ENCODE measurements around the gene PLCB4.

PLCB4 gene

DNA sequence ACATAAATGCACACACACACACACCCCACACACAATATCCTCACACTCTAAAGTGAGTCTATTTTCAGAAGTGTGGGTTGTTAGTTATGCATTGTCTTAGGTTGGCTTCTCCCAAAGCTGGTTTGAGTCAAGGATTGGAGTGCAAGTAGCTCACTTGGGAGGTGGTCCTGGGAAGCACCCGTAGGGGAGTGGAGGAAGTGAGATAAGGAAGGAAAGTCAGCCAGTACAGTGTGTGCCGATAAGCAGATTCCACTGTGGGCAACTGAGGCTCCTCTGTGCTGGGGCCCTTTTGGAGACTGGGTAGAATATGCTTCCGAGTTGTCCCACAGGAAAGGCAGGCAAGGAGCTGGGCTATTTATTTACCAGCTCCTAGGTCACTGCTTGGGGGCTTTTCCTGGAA, 67.2 kb downstream of the PLCB4 start:
- H3K27ac ChIP-seq (replicated peaks; ENCODE audit: low read length) = no peak overlapping the region
- no peak for DNase-seq (ENCODE audit: low spot score)
- no peaks in the 10 kb centered on the region for H3K27me3 ChIP-seq (ENCODE audit: control insufficient read depth in 3 of 3, insufficient read depth in 3 of 3, low read depth in 1 of 3, low read length in 3 of 3)
- no peak overlapping the region for H4K91ac ChIP-seq (ENCODE audit: low read depth, low read length, poor library complexity)
- no peak overlapping the region for H3K4ac ChIP-seq (ENCODE audit: low read length)
- no peaks in the 10 kb centered on the region for H3K36me3 ChIP-seq (replicated peaks in 1 of 2; ENCODE audit: control insufficient read depth in 2 of 2, insufficient read depth in 2 of 2, low read length in 2 of 2)
- no peak overlapping the region for H2BK120ac ChIP-seq (ENCODE audit: low read depth, low read length)
- no peak overlapping the region for H2BK12ac ChIP-seq (ENCODE audit: low read length)
- H3K9ac ChIP-seq (ENCODE audit: low read depth, low read length, poor library complexity) = no peak overlapping the region
- no peak overlapping the region for H3K4me3 ChIP-seq (ENCODE audit: low read length in 2 of 2)
- no peak overlapping the region for H2AFZ ChIP-seq (ENCODE audit: low read length)
- no peak overlapping the region for H4K8ac ChIP-seq (ENCODE audit: low read depth, low read length)
- H2BK5ac ChIP-seq (ENCODE audit: low read length) = no peak overlapping the region
- no peak overlapping the region for H3K4me2 ChIP-seq (ENCODE audit: insufficient read depth, low read length, poor library complexity, severe bottlenecking)
- no peaks in the 10 kb centered on the region for H3K4me1 ChIP-seq (ENCODE audit: control insufficient read depth in 2 of 2, insufficient read depth in 1 of 2, low read depth in 1 of 2, low read length in 2 of 2)
- no peak overlapping the region for H3K14ac ChIP-seq (ENCODE audit: low read length)
- no peak overlapping the region for H3K18ac ChIP-seq (ENCODE audit: low read length)
- H3K9me3 ChIP-seq (replicated peaks in 1 of 2; ENCODE audit: control insufficient read depth in 2 of 2, insufficient read depth in 1 of 2, low read depth in 1 of 2, low read length in 2 of 2) = peaks cover 4 to 5% of the 10 kb centered on the region in 2 donors
- H2BK15ac ChIP-seq (ENCODE audit: low read length) = no peak overlapping the region
- H3K23ac ChIP-seq (ENCODE audit: low read depth, low read length, poor library complexity) = no peak overlapping the region
- WGBS, 2 donors (ENCODE audit: extremely low coverage in 2 of 2, insufficient read length in 2 of 2, insufficient replicate concordance in 1 of 2) = no CpG with 5 or more reads among the region's 3 CpGs
- H2AK5ac ChIP-seq (ENCODE audit: low read depth, low read length) = no peak overlapping the region
- no peaks in the 10 kb centered on the region for H3K79me1 ChIP-seq (ENCODE audit: low read depth, low read length)

DNA sequence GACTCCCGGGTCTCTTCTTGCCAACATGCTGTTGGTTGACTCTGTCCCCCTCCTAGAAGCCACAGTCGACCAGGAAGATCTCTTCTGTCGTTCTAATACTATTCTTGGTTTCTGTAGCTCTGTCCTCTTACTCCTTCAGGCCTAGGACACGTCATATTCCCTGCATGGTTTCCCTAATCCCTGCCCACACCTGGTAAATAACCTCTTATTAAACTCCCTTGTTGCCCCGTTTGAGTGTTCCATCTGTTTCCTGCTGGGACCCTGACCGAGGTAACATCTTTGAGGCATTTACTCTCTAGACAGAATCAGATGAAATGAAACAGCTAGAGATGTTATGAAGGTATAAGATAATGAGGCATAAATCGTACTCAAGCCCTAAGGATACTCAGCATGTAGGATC, 68.1 kb downstream of the PLCB4 start:
- H3K9me3 ChIP-seq (replicated peaks in 1 of 2; ENCODE audit: control insufficient read depth in 2 of 2, insufficient read depth in 1 of 2, low read depth in 1 of 2, low read length in 2 of 2) = peaks cover 0 to 2% of the 10 kb centered on the region in 2 donors
- H3K9ac ChIP-seq (ENCODE audit: low read depth, low read length, poor library complexity) = no peak overlapping the region
- no peak overlapping the region for H3K23ac ChIP-seq (ENCODE audit: low read depth, low read length, poor library complexity)
- H3K27me3 ChIP-seq (ENCODE audit: control insufficient read depth in 3 of 3, insufficient read depth in 3 of 3, low read depth in 1 of 3, low read length in 3 of 3) = no peaks in the 10 kb centered on the region
- H4K91ac ChIP-seq (ENCODE audit: low read depth, low read length, poor library complexity) = no peak overlapping the region
- H2AK5ac ChIP-seq (ENCODE audit: low read depth, low read length) = no peak overlapping the region
- no peak overlapping the region for H2BK120ac ChIP-seq (ENCODE audit: low read depth, low read length)
- no peak for DNase-seq (ENCODE audit: low spot score)
- H3K14ac ChIP-seq (ENCODE audit: low read length) = no peak overlapping the region
- no peak overlapping the region for H3K4ac ChIP-seq (ENCODE audit: low read length)
- H3K79me1 ChIP-seq (ENCODE audit: low read depth, low read length) = no peaks in the 10 kb centered on the region
- H3K4me3 ChIP-seq (ENCODE audit: low read length in 2 of 2) = no peak overlapping the region
- no peak overlapping the region for H2BK12ac ChIP-seq (ENCODE audit: low read length)
- H2BK15ac ChIP-seq (ENCODE audit: low read length) = no peak overlapping the region
- no peaks in the 10 kb centered on the region for H3K4me1 ChIP-seq (ENCODE audit: control insufficient read depth in 2 of 2, insufficient read depth in 1 of 2, low read depth in 1 of 2, low read length in 2 of 2)
- no peaks in the 10 kb centered on the region for H3K36me3 ChIP-seq (replicated peaks in 1 of 2; ENCODE audit: control insufficient read depth in 2 of 2, insufficient read depth in 2 of 2, low read length in 2 of 2)
- H3K18ac ChIP-seq (ENCODE audit: low read length) = no peak overlapping the region
- H2AFZ ChIP-seq (ENCODE audit: low read length) = no peak overlapping the region
- no peak overlapping the region for H3K4me2 ChIP-seq (ENCODE audit: insufficient read depth, low read length, poor library complexity, severe bottlenecking)
- no peak overlapping the region for H4K8ac ChIP-seq (ENCODE audit: low read depth, low read length)
- WGBS, 2 donors (ENCODE audit: extremely low coverage in 2 of 2, insufficient read length in 2 of 2, insufficient replicate concordance in 1 of 2) = no CpG with 5 or more reads among the region's 7 CpGs
- H2BK5ac ChIP-seq (ENCODE audit: low read length) = no peak overlapping the region
- H3K27ac ChIP-seq (replicated peaks; ENCODE audit: low read length) = no peak overlapping the region

DNA sequence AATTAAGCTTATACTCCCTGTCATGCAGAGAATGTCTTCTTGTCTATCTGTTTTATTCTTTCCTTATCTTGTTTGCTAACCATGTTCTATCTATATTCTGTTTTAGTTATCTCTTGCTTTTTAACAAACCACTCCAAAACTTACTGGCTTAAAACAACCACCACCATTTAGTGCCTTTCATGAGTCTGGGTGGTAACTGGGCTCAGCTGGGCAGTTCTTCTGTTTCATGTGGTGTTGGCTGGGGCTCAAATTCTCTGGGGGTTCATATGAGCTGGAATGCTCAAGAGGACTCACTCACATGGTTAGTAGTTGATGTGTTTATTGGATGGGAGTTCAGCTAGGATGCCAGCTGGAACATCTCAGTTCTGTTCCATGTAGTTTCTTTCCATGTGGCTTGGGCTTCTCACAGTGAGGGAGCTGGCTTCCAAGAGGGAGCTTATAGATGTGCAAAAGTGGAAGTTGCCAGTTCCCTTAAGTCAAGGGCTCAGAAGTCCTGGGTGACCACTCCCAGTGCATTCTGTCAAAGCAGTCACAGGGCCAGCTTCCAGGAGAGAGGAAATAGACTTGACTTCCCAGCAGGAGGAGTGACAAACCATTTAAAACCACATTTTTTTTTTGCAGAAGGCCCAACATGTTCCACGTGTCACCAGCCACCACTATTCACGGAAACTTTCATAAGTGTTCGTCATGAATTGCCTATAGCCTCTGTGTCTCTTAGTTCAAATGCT, 70.4 kb downstream of the PLCB4 start:
- Histone ChIP-seq H3K4me2 (ENCODE audit: insufficient read depth, low read length, poor library complexity, severe bottlenecking) (no peak overlapping the region), H3K36me3 (replicated peaks in 1 of 2; ENCODE audit: control insufficient read depth in 2 of 2, insufficient read depth in 2 of 2, low read length in 2 of 2) (no peaks in the 10 kb centered on the region), H3K4ac (ENCODE audit: low read length) (no peak overlapping the region), H2BK5ac (ENCODE audit: low read length) (no peak overlapping the region), H3K9me3 (replicated peaks in 1 of 2; ENCODE audit: control insufficient read depth in 2 of 2, insufficient read depth in 1 of 2, low read depth in 1 of 2, low read length in 2 of 2) (no peaks in the 10 kb centered on the region), H2BK12ac (ENCODE audit: low read length) (no peak overlapping the region), H2AK5ac (ENCODE audit: low read depth, low read length) (no peak overlapping the region), H3K9ac (ENCODE audit: low read depth, low read length, poor library complexity) (no peak overlapping the region), H4K8ac (ENCODE audit: low read depth, low read length) (no peak overlapping the region), H3K14ac (ENCODE audit: low read length) (no peak overlapping the region), H2BK15ac (ENCODE audit: low read length) (no peak overlapping the region), H3K23ac (ENCODE audit: low read depth, low read length, poor library complexity) (no peak overlapping the region), H2BK120ac (ENCODE audit: low read depth, low read length) (no peak overlapping the region), H3K4me1 (ENCODE audit: control insufficient read depth in 2 of 2, insufficient read depth in 1 of 2, low read depth in 1 of 2, low read length in 2 of 2) (no peaks in the 10 kb centered on the region), H3K79me1 (ENCODE audit: low read depth, low read length) (no peaks in the 10 kb centered on the region), H4K91ac (ENCODE audit: low read depth, low read length, poor library complexity) (no peak overlapping the region), H3K27me3 (ENCODE audit: control insufficient read depth in 3 of 3, insufficient read depth in 3 of 3, low read depth in 1 of 3, low read length in 3 of 3) (no peaks in the 10 kb centered on the region), H3K4me3 (ENCODE audit: low read length in 2 of 2) (no peak overlapping the region), H2AFZ (ENCODE audit: low read length) (no peak overlapping the region), H3K18ac (ENCODE audit: low read length) (no peak overlapping the region), H3K27ac (replicated peaks; ENCODE audit: low read length) (no peak overlapping the region)
- DNase-seq (ENCODE audit: low spot score) = no peak
- WGBS, 2 donors (ENCODE audit: extremely low coverage in 2 of 2, insufficient read length in 2 of 2, insufficient replicate concordance in 1 of 2) = no CpG with 5 or more reads among the region's 3 CpGs

DNA sequence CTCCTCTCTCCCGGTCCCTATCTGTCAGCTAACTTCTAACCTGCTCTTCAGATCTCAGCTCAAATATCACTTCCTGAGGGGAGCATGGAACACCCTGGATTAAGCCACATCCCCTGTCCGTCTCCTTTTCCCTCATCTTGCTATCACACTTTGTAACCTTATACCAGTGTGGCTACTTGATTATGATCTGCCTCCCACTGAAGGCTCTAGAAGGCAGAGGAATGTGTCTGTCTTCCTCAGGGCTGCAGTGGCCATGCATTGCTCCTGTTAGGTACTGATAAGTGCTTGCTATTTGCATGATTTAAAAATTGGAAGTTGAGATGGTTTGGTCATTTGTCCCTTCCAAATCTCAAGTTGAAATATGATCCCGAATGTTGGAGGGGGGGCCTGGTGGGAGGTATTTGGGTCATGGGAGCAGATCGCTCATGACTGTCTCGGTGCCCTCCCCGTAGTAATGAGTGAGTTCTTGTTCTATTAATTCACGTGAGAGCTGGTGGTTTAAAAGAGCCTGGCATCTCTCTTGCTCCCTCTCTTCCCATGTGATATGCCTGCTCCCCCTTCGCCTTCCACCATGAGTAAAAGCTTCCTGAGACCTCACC, 71.4 kb downstream of the PLCB4 start:
- Histone ChIP-seq H3K79me1 (ENCODE audit: low read depth, low read length) (no peaks in the 10 kb centered on the region), H2BK120ac (ENCODE audit: low read depth, low read length) (no peak overlapping the region), H2BK5ac (ENCODE audit: low read length) (no peak overlapping the region), H4K8ac (ENCODE audit: low read depth, low read length) (no peak overlapping the region), H3K18ac (ENCODE audit: low read length) (no peak overlapping the region), H2BK12ac (ENCODE audit: low read length) (no peak overlapping the region), H3K9ac (ENCODE audit: low read depth, low read length, poor library complexity) (no peak overlapping the region), H3K27me3 (ENCODE audit: control insufficient read depth in 3 of 3, insufficient read depth in 3 of 3, low read depth in 1 of 3, low read length in 3 of 3) (no peaks in the 10 kb centered on the region), H3K4ac (ENCODE audit: low read length) (no peak overlapping the region), H3K4me2 (ENCODE audit: insufficient read depth, low read length, poor library complexity, severe bottlenecking) (no peak overlapping the region), H2AFZ (ENCODE audit: low read length) (no peak overlapping the region), H3K14ac (ENCODE audit: low read length) (no peak overlapping the region), H2AK5ac (ENCODE audit: low read depth, low read length) (no peak overlapping the region), H3K27ac (replicated peaks; ENCODE audit: low read length) (no peak overlapping the region), H3K36me3 (replicated peaks in 1 of 2; ENCODE audit: control insufficient read depth in 2 of 2, insufficient read depth in 2 of 2, low read length in 2 of 2) (no peaks in the 10 kb centered on the region), H3K9me3 (replicated peaks in 1 of 2; ENCODE audit: control insufficient read depth in 2 of 2, insufficient read depth in 1 of 2, low read depth in 1 of 2, low read length in 2 of 2) (no peaks in the 10 kb centered on the region), H3K4me1 (ENCODE audit: control insufficient read depth in 2 of 2, insufficient read depth in 1 of 2, low read depth in 1 of 2, low read length in 2 of 2) (peaks cover 3 to 5% of the 10 kb centered on the region in 2 donors), H3K4me3 (ENCODE audit: low read length in 2 of 2) (no peak overlapping the region), H2BK15ac (ENCODE audit: low read length) (no peak overlapping the region), H4K91ac (ENCODE audit: low read depth, low read length, poor library complexity) (no peak overlapping the region), H3K23ac (ENCODE audit: low read depth, low read length, poor library complexity) (no peak overlapping the region)
- WGBS, 2 donors (ENCODE audit: extremely low coverage in 2 of 2, insufficient read length in 2 of 2, insufficient replicate concordance in 1 of 2) = no CpG with 5 or more reads among the region's 8 CpGs
- no peak for DNase-seq (ENCODE audit: low spot score)
